Measurements from ENCODE around the gene ANKRD33B.

Gene ANKRD33B

DNA sequence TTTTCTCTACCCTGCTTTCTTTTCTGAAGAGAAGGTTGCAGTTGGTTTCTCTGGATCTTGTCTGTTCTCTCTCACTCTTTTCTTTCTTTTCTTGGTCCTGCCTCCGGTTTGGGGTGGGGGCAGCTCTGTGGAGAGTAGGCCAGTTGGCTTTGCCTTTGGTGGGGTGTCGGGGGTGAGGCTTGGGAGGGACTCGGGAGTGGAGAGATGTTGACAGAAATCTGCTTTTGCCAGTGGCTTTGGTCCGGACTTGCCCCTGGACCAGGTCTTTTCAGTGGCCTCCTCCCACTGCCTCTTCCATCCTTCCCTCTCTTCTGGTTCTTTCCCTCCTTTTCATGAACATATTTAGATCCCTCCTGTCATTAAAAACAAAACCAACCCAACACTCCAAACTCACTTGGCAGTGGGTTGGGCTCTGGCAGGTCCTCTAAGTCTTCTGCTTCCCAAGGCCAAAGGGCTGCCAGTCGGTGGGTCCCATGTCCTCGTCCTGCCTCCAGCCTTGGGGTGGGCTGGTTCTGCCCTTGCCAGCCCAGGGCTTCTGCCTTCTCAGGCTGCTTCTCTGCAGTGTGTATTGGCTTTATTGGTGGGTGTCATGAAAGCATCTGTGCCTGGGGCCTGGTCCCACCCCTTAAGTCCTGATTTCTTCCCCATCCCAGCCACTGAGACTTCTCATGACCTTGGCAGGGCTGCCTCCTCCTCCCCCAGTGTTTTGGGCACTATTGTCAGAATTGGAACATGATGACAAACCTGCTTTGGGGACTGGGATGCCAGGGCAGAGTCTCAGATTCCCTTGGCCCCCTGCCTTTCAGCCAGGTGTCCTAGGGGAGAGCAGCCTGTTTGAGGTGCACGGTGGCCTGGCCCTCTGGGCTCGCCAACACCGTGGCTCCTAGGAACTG lies 16.9 kb downstream of the ANKRD33B start:
- in situ Hi-C loops (cut with MboI; ENCODE audit: low sequenced_read_pairs, unreplicated experiment): no loop called here
- no peak for TF ChIP-seq CTCF (IDR thresholded peaks at IDR 0.05; ENCODE audit: borderline replicate concordance, control extremely low read depth, extremely low read depth, insufficient read depth, missing control alignments)
- DNase-seq (ENCODE audit: low spot score): no peak

DNA sequence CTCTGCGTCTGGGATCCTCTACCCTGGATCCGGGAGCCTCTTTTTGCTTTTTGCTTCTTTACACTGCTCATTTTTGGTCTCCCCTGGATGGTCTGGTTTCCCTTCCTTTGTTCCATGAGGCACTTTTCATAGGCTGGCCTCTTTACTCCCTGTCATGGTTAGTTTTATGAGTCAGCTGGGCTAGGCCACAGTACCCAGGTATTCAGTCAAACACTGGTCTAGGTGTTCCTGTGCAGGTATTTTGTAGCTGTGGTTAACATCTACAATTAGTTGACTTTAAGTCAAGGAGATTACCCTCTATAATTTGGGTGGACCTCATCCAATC lies 17.5 kb downstream of the ANKRD33B start:
- in situ Hi-C loops (cut with MboI; ENCODE audit: low sequenced_read_pairs, unreplicated experiment): no loop called here
- no peak for DNase-seq (ENCODE audit: low spot score)
- no peak for TF ChIP-seq CTCF (IDR thresholded peaks at IDR 0.05; ENCODE audit: borderline replicate concordance, control extremely low read depth, extremely low read depth, insufficient read depth, missing control alignments)

GRCh38 chr5:10581867-10582511 lies 18.1 kb downstream of the ANKRD33B start:
- no peak for TF ChIP-seq CTCF (IDR thresholded peaks at IDR 0.05; ENCODE audit: borderline replicate concordance, control extremely low read depth, extremely low read depth, insufficient read depth, missing control alignments)
- in situ Hi-C loops (cut with MboI; ENCODE audit: low sequenced_read_pairs, unreplicated experiment): no loop called here
- no peak for DNase-seq (ENCODE audit: low spot score)

GRCh38 chr5:10582512-10582897 lies 18.6 kb downstream of the ANKRD33B start:
- TF ChIP-seq CTCF (IDR thresholded peaks at IDR 0.05; ENCODE audit: borderline replicate concordance, control extremely low read depth, extremely low read depth, insufficient read depth, missing control alignments): no peak
- no peak for DNase-seq (ENCODE audit: low spot score)
- in situ Hi-C loops (cut with MboI; ENCODE audit: low sequenced_read_pairs, unreplicated experiment): no loop called here

GRCh38 chr5:10583663-10584572 lies 20.0 kb downstream of the ANKRD33B start:
- TF ChIP-seq CTCF (IDR thresholded peaks at IDR 0.05; ENCODE audit: borderline replicate concordance, control extremely low read depth, extremely low read depth, insufficient read depth, missing control alignments): no peak
- no peak for DNase-seq (ENCODE audit: low spot score)
- in situ Hi-C loops (cut with MboI; ENCODE audit: low sequenced_read_pairs, unreplicated experiment): no loop called here
